ENCODE measurements around the gene PRL. TPM values are rescaled to one million over a fixed set of nuclear protein-coding genes. Genes with fewer than 3 reads are reported as not detected.

The PRL gene
- total and polyA plus RNA-seq, 2 of the 13 experiments (the other 11 are each of a cell fraction or from before 2014, with no cell fraction given), result not detected

GRCh38 chr6:22253955-22254655, 42.7 kb downstream of the PRL start:
- intact Hi-C loops (cut with micrococcal nuclease; ENCODE audit: unreplicated experiment) (no loop called here), in situ Hi-C loops (cut with HindIII; ENCODE audit: extremely low pct_ligation_motif_present, low pct_unique_long_range_greater_than_20kb) (no loop called here)
- no peak overlapping the region for H3K9ac ChIP-seq (ENCODE audit: insufficient read depth, low read depth, low read length)
- H3K27ac ChIP-seq (ENCODE audit: extremely low read length, insufficient read depth, low read length), result no peak overlapping the region
- DNase-seq (ENCODE audit: low spot score), result no peak
- no peak overlapping the region for H3K4me3 ChIP-seq (replicated peaks in 1 of 3; ENCODE audit: insufficient read depth in 1 of 3, low read depth in 2 of 3, low read length in 3 of 3)
- no peak for ATAC-seq
- WGBS (ENCODE audit: low lambda C conversion rate), result 7% methylated on average over 1 of the region's 1 CpG
- H3K36me3 ChIP-seq (replicated peaks in 1 of 2; ENCODE audit: control insufficient read depth in 1 of 2, insufficient read depth in 2 of 2, low read length in 2 of 2), result no peaks in the 10 kb centered on the region
- no peaks in the 10 kb centered on the region for H3K4me1 ChIP-seq (ENCODE audit: insufficient read depth, low read length)
- H3K9me3 ChIP-seq (ENCODE audit: low read length), result peaks cover 87% of the 10 kb centered on the region
- peak; percentile 68 to 78 for TF ChIP-seq MAFK (conservative IDR thresholded peaks at IDR 0.05 in 1 of 2, IDR thresholded peaks at IDR 0.05 in 1 of 2; ENCODE audit: low read length in 2 of 2)
- no peak for TF ChIP-seq ZNF574 (CRISPR knock-in tag; IDR thresholded peaks at IDR 0.05)
- CTCF ChIA-PET (ENCODE audit: low intra/inter-chr PET ratio, low total read pairs), result no interaction called here
- no peaks in the 10 kb centered on the region for H4K20me1 ChIP-seq (ENCODE audit: insufficient read depth, low read length)
- no peak overlapping the region for H3K4me2 ChIP-seq (ENCODE audit: low read depth, low read length)
- POLR2A ChIA-PET, result no interaction called here
- no peak for FAIRE-seq
- no TSS peak for BruUV-seq (replicated peaks)
- no peak overlapping the region for H2AFZ ChIP-seq (ENCODE audit: low read length)
- no peaks in the 10 kb centered on the region for H3K79me2 ChIP-seq (ENCODE audit: insufficient read depth, low read length)
- H3K27me3 ChIP-seq (ENCODE audit: control insufficient read depth in 1 of 2, insufficient read depth in 2 of 2, low read length in 2 of 2), result no peaks in the 10 kb centered on the region

GRCh38 chr6:22251348-22251747, 45.5 kb downstream of the PRL start:
- H3K27ac ChIP-seq (ENCODE audit: extremely low read length, insufficient read depth, low read length), result no peak overlapping the region
- intact Hi-C loops (cut with micrococcal nuclease; ENCODE audit: unreplicated experiment), result no loop called here
- TF ChIP-seq ZNF30 (CRISPR knock-in tag; IDR thresholded peaks at IDR 0.05), result no peak
- no peak for TF ChIP-seq KMT2A (CRISPR knock-in tag; IDR thresholded peaks at IDR 0.05)
- peaks cover 82% of the 10 kb centered on the region for H3K9me3 ChIP-seq (ENCODE audit: low read length)
- H3K36me3 ChIP-seq (replicated peaks in 1 of 2; ENCODE audit: control insufficient read depth in 1 of 2, insufficient read depth in 2 of 2, low read length in 2 of 2), result no peaks in the 10 kb centered on the region
- H3K4me1 ChIP-seq (ENCODE audit: insufficient read depth, low read length), result no peaks in the 10 kb centered on the region
- H3K9ac ChIP-seq (ENCODE audit: insufficient read depth, low read depth, low read length), result no peak overlapping the region
- H2AFZ ChIP-seq (ENCODE audit: low read length), result no peak overlapping the region
- DNase-seq (ENCODE audit: low spot score) (no peak), ATAC-seq (no peak), FAIRE-seq (no peak)
- H3K4me3 ChIP-seq (replicated peaks in 1 of 3; ENCODE audit: insufficient read depth in 1 of 3, low read depth in 2 of 3, low read length in 3 of 3), result no peak overlapping the region
- H3K79me2 ChIP-seq (ENCODE audit: insufficient read depth, low read length), result no peaks in the 10 kb centered on the region
- BruUV-seq (replicated peaks), result no TSS peak
- CTCF ChIA-PET (ENCODE audit: low intra/inter-chr PET ratio, low total read pairs), result no interaction called here
- H3K27me3 ChIP-seq (ENCODE audit: control insufficient read depth in 1 of 2, insufficient read depth in 2 of 2, low read length in 2 of 2), result no peaks in the 10 kb centered on the region
- WGBS (ENCODE audit: low lambda C conversion rate), result 2% methylated on average over 2 of the region's 2 CpGs
- no peaks in the 10 kb centered on the region for H4K20me1 ChIP-seq (ENCODE audit: insufficient read depth, low read length)
- no peak overlapping the region for H3K4me2 ChIP-seq (ENCODE audit: low read depth, low read length)
- in situ Hi-C loops (cut with HindIII; ENCODE audit: extremely low pct_ligation_motif_present, low pct_unique_long_range_greater_than_20kb), result no loop called here
- POLR2A ChIA-PET, result no interaction called here

Data from HepG2 (cell line).